ENCODE results near the gene SMARCA2.

DNA sequence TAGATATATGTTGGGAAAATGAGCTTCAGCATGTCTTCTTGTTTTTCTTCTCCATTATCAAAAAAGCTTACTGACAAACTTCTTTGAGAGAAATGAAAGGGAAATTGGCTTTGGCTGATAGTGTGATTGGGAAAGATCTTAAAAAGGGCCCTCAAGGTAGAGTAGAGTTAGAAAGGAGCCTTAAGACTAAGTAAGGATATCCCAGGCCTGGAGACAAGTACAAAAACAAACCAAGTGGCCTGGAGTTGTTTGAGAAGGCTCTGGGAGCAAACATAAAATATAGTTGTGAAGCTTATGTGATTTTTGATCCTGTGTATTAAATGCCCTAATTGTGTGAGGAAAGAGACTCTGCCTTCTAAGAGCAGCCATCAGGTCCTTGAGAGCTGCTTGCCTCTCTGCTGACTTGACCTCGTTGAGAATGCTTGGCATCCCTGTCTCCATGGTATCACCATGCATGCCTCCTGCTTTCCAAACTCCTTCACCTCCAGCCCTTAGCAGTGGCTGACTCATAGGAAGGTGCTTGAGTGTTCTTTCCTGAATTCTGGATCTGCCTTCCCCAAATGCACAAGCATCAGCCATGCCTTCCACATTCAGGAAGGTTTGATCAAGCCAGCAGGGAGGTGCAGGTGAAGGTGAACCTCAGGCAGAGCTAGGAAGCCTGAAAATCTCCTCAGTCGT lies 78.9 kb downstream of the SMARCA2 start:
- TF ChIP-seq CTBP1 (IDR thresholded peaks at IDR 0.05; ENCODE audit: borderline replicate concordance) (no peak), TEAD4 (IDR thresholded peaks at IDR 0.05; ENCODE audit: low read length) (no peak), TEAD4 (CRISPR knock-in tag; IDR thresholded peaks at IDR 0.05; ENCODE audit: borderline replicate concordance) (no peak)
- TF ChIP-seq, protein P1, sequence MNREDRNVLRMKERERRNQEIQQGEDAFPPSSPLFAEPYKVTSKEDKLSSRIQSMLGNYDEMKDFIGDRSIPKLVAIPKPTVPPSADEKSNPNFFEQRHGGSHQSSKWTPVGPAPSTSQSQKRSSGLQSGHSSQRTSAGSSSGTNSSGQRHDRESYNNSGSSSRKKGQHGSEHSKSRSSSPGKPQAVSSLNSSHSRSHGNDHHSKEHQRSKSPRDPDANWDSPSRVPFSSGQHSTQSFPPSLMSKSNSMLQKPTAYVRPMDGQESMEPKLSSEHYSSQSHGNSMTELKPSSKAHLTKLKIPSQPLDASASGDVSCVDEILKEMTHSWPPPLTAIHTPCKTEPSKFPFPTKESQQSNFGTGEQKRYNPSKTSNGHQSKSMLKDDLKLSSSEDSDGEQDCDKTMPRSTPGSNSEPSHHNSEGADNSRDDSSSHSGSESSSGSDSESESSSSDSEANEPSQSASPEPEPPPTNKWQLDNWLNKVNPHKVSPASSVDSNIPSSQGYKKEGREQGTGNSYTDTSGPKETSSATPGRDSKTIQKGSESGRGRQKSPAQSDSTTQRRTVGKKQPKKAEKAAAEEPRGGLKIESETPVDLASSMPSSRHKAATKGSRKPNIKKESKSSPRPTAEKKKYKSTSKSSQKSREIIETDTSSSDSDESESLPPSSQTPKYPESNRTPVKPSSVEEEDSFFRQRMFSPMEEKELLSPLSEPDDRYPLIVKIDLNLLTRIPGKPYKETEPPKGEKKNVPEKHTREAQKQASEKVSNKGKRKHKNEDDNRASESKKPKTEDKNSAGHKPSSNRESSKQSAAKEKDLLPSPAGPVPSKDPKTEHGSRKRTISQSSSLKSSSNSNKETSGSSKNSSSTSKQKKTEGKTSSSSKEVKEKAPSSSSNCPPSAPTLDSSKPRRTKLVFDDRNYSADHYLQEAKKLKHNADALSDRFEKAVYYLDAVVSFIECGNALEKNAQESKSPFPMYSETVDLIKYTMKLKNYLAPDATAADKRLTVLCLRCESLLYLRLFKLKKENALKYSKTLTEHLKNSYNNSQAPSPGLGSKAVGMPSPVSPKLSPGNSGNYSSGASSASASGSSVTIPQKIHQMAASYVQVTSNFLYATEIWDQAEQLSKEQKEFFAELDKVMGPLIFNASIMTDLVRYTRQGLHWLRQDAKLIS (CRISPR knock-in tag; IDR thresholded peaks at IDR 0.05): no peak
- TF ChIP-seq, protein P2, sequence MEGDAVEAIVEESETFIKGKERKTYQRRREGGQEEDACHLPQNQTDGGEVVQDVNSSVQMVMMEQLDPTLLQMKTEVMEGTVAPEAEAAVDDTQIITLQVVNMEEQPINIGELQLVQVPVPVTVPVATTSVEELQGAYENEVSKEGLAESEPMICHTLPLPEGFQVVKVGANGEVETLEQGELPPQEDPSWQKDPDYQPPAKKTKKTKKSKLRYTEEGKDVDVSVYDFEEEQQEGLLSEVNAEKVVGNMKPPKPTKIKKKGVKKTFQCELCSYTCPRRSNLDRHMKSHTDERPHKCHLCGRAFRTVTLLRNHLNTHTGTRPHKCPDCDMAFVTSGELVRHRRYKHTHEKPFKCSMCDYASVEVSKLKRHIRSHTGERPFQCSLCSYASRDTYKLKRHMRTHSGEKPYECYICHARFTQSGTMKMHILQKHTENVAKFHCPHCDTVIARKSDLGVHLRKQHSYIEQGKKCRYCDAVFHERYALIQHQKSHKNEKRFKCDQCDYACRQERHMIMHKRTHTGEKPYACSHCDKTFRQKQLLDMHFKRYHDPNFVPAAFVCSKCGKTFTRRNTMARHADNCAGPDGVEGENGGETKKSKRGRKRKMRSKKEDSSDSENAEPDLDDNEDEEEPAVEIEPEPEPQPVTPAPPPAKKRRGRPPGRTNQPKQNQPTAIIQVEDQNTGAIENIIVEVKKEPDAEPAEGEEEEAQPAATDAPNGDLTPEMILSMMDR (IDR thresholded peaks at IDR 0.05 in 2 of 3, conservative IDR thresholded peaks at IDR 0.05 in 1 of 3; ENCODE audit: insufficient read depth in 2 of 3, low read depth in 1 of 3, low read length in 3 of 3): no peak
- TF ChIP-seq, protein P3, sequence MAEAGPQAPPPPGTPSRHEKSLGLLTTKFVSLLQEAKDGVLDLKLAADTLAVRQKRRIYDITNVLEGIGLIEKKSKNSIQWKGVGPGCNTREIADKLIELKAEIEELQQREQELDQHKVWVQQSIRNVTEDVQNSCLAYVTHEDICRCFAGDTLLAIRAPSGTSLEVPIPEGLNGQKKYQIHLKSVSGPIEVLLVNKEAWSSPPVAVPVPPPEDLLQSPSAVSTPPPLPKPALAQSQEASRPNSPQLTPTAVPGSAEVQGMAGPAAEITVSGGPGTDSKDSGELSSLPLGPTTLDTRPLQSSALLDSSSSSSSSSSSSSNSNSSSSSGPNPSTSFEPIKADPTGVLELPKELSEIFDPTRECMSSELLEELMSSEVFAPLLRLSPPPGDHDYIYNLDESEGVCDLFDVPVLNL (CRISPR knock-in tag; IDR thresholded peaks at IDR 0.05; ENCODE audit: low read depth): no peak

Data from K562 (cell line).